GM21381 (cell line): ENCODE data around the gene F8.

ENCODE experiments used
- ATAC-seq: cut with Tn5 transposase; IDR thresholded peaks from one replicate; pipeline ENCODE4 v1.9.1; 2021; ENCODE audit warnings: mild to moderate bottlenecking, moderate library complexity; ENCODE audit not compliant: unreplicated experiment

F8 gene

DNA sequence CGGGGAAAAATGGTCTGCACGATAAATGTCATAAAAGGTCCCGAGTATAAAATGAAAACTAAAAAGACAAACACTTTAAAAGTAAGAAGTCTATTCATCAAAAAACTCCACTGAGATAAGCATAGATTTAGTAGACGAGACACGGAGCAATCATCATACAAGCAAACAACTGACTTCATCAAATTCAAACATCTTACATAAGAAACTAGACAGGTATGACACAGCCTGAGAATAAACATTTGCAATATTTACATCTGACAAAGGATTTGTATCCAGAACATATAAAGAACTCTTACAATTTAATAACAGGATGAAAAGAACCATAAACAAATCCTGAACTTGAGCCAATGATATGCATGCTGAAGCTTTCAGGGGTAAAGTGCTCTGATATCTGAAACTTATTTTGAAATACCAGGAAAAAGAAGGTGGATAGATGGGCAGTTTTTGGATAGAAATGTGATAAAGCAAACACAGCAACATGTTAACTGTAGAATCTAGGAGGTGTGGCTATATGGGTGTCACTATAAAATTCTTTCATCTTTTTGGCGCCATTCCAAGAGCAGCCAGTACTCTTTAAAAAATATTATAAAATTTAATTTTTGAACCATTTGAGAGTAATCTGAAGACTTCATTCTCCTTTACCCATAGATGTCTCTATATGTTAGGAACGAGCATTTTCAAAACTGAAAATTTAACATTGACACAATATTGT is 229.3 kb downstream of the F8 start:
- ATAC-seq = no peak

DNA sequence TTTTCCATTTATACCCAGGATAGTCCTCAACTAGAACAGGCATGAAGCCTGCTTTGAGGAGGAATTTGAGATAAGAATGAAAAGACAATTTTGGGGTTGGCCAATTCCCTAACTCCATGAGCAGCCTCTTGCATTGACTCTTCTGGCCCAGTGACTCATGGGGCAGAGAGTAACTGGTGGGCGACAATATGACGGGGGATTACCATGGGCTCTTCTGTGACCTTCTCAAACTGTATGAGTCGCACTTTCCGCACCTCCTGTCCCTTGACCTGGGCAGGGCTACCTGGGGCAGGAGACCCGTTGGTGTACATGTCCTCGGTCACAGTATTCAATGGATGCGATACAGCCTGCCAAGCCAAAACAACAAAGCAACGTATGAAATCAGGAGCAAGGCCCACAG is 230.6 kb downstream of the F8 start:
- no peak for ATAC-seq

DNA sequence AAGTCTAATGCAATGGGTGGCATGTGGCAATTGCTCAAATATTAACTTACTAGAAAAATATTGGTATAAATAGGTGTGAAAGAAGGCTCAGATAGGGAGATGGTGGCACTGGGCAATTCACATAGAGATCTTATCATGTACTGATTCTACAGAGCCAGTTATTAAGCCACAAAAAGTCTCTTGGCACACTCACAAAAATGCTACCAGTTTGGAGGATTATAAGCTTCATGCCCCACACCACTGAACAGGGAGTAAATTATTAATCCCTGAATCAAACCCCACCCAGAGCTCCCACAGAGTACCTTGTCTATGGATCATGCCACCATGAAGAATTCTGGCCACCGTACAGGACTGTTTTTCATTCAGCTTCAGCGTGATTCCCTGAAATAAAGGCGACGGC is 231.1 kb downstream of the F8 start:
- no peak for ATAC-seq
